KMS-11 (cell line): ENCODE measurements around the gene SNAPC3.

Source experiments
- H2AFZ ChIP-seq: fragments of 200-600 bp; sonication (generic); 2 replicates; pipeline ENCODE4 v1.6.1; 2016; ENCODE audit warnings: antibody characterized with exemption, mixed run types, low read depth
- H3K27ac ChIP-seq: fragments of 200-600 bp; sonication (generic); 2 replicates; pipeline ENCODE4 v1.6.1; 2016; ENCODE audit warnings: mild to moderate bottlenecking, mixed run types
- H3K27me3 ChIP-seq: fragments of 200-600 bp; sonication (generic); 2 replicates; pipeline ENCODE4 v1.6.1; 2017; ENCODE audit warnings: mild to moderate bottlenecking, low read depth, mixed run types, moderate library complexity; ENCODE audit not compliant: insufficient read depth
- H3K36me3 ChIP-seq: fragments of 200-600 bp; sonication (generic); 2 replicates; pipeline ENCODE4 v1.6.1; 2017; ENCODE audit warnings: mild to moderate bottlenecking, mixed run types; ENCODE audit not compliant: insufficient read depth
- H3K4me1 ChIP-seq: fragments of 200-600 bp; sonication (generic); 2 replicates; pipeline ENCODE4 v1.6.1; 2016; ENCODE audit warnings: mild to moderate bottlenecking, low read depth, mixed run types; ENCODE audit not compliant: poor library complexity, severe bottlenecking
- H3K4me2 ChIP-seq: fragments of 200-600 bp; sonication (generic); 2 replicates; pipeline ENCODE4 v1.7.0; 2016; ENCODE audit warnings: mild to moderate bottlenecking, mixed run types
- H3K4me3 ChIP-seq: fragments of 200-600 bp; sonication (generic); IDR thresholded peaks from 2 replicates; pipeline ENCODE4 v1.6.1; 2017; ENCODE audit warnings: low read depth, low read length, mixed read lengths; ENCODE audit not compliant: insufficient read depth
- H3K79me2 ChIP-seq: fragments of 200-600 bp; sonication (generic); 2 replicates; pipeline ENCODE4 v1.6.1; 2016; ENCODE audit warnings: low read depth, mixed run types; ENCODE audit not compliant: insufficient read depth
- H3K9ac ChIP-seq: fragments of 200-600 bp; sonication (generic); 2 replicates; pipeline ENCODE4 v1.6.1; 2016; ENCODE audit warnings: mild to moderate bottlenecking, mixed run types
- H4K20me1 ChIP-seq: fragments of 200-600 bp; sonication (generic); 2 replicates; pipeline ENCODE4 v1.6.1; 2016; ENCODE audit warnings: mild to moderate bottlenecking, mixed run types; ENCODE audit not compliant: insufficient read depth
- TF ChIP-seq, protein P1 (sequence below): fragments of 200-600 bp; sonication (generic); conservative IDR thresholded peaks from 2 replicates; pipeline ENCODE4 v1.6.1; 2017; ENCODE audit warnings: low read depth, mild to moderate bottlenecking, antibody characterized with exemption, low read length, moderate library complexity, mixed read lengths

Gene SNAPC3

DNA sequence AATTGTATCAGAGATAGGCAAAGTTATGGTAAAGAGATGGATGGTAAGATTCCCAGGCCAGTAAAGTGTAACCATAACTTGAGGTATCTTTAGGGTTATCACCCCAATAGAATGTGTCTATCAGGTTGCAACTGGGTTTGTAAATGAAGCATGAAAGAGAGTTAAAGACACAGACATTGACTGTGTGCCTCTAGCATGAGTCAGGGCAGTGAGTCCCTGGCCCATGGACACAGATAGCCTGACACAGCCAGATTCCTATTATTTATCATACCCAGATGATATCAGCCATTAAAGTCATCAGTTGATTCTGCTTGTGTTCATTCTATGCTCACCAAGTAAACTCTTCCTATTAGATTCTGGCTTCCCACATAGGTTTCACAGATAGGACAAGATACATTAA lies 33.5 kb upstream of the SNAPC3 start:
- no peak overlapping the region for H2AFZ ChIP-seq
- TF ChIP-seq, protein P1, sequence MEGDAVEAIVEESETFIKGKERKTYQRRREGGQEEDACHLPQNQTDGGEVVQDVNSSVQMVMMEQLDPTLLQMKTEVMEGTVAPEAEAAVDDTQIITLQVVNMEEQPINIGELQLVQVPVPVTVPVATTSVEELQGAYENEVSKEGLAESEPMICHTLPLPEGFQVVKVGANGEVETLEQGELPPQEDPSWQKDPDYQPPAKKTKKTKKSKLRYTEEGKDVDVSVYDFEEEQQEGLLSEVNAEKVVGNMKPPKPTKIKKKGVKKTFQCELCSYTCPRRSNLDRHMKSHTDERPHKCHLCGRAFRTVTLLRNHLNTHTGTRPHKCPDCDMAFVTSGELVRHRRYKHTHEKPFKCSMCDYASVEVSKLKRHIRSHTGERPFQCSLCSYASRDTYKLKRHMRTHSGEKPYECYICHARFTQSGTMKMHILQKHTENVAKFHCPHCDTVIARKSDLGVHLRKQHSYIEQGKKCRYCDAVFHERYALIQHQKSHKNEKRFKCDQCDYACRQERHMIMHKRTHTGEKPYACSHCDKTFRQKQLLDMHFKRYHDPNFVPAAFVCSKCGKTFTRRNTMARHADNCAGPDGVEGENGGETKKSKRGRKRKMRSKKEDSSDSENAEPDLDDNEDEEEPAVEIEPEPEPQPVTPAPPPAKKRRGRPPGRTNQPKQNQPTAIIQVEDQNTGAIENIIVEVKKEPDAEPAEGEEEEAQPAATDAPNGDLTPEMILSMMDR, result no peak
- no peaks in the 10 kb centered on the region for H3K36me3 ChIP-seq
- H3K4me2 ChIP-seq, result no peak overlapping the region
- no peaks in the 10 kb centered on the region for H3K4me1 ChIP-seq
- no peak overlapping the region for H3K27ac ChIP-seq
- no peak overlapping the region for H3K4me3 ChIP-seq
- H3K79me2 ChIP-seq, result no peaks in the 10 kb centered on the region
- H3K9ac ChIP-seq, result no peak overlapping the region
- H3K27me3 ChIP-seq, result no peaks in the 10 kb centered on the region
- H4K20me1 ChIP-seq, result no peaks in the 10 kb centered on the region

GRCh38 chr9:15389631-15390030 lies 33.0 kb upstream of the SNAPC3 start:
- Histone ChIP-seq H4K20me1 (no peaks in the 10 kb centered on the region), H3K4me2 (no peak overlapping the region), H3K79me2 (no peaks in the 10 kb centered on the region), H3K4me3 (no peak overlapping the region), H3K27me3 (no peaks in the 10 kb centered on the region), H2AFZ (no peak overlapping the region), H3K4me1 (no peaks in the 10 kb centered on the region), H3K36me3 (no peaks in the 10 kb centered on the region), H3K27ac (no peak overlapping the region), H3K9ac (no peak overlapping the region)
- TF ChIP-seq, protein P1, result no peak

GRCh38 chr9:15390201-15390600 lies 32.5 kb upstream of the SNAPC3 start:
- Histone ChIP-seq H3K36me3 (no peaks in the 10 kb centered on the region), H3K4me2 (no peak overlapping the region), H3K27me3 (no peaks in the 10 kb centered on the region), H3K4me1 (no peaks in the 10 kb centered on the region), H3K27ac (no peak overlapping the region), H3K9ac (no peak overlapping the region), H3K79me2 (no peaks in the 10 kb centered on the region), H4K20me1 (no peaks in the 10 kb centered on the region), H3K4me3 (no peak overlapping the region), H2AFZ (no peak overlapping the region)
- TF ChIP-seq, protein P1, result no peak

DNA sequence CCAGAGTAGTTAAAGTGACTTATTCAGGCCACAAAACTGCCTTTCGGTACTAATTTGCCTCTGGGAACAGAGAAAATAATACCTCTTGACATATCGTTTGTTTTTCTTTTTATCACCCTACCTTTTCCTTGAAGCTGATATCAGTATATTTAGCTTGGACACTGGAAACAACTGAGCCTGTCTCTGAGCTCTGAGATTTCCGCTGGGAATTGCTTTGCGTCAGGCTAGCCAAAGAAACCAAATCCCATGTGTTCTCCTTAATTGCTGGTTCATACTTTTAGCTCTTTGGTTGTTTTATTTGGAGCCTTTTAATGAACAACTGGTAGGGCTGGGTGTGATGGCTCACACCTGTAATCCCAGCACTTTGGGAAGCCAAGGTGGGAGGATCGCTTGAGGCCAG lies 30.3 kb upstream of the SNAPC3 start:
- Histone ChIP-seq H3K4me3 (no peak overlapping the region), H4K20me1 (no peaks in the 10 kb centered on the region), H3K27ac (no peak overlapping the region), H3K36me3 (no peaks in the 10 kb centered on the region), H3K4me1 (no peaks in the 10 kb centered on the region), H3K79me2 (no peaks in the 10 kb centered on the region), H2AFZ (no peak overlapping the region), H3K4me2 (no peak overlapping the region), H3K27me3 (no peaks in the 10 kb centered on the region), H3K9ac (no peak overlapping the region)
- TF ChIP-seq, protein P1, result no peak
